ENCODE measurements around the gene FMN1.
"Not testable (repeated sequence)": the region's sequence is repeated elsewhere in the genome, so short reads cannot be mapped to it uniquely, and the experiment has no call there.

FMN1 gene

GRCh38 chr15:32977506-32977905 lies 217.0 kb downstream of the FMN1 start:
- DNase-seq (ENCODE audit: low read depth, low spot score): no peak

- no peak for DNase-seq (ENCODE audit: low read depth, low spot score)
These were observed 219.8 kb downstream of the FMN1 start for GRCh38 chr15:32974691-32975090.

- DNase-seq (ENCODE audit: low read depth, low spot score): no peak
These were observed 221.8 kb downstream of the FMN1 start for GRCh38 chr15:32972686-32973085.

- no peak for DNase-seq (ENCODE audit: low read depth, low spot score)
These were observed 223.7 kb downstream of the FMN1 start for GRCh38 chr15:32970847-32971246.

GRCh38 chr15:32967521-32967920 lies 227.0 kb downstream of the FMN1 start:
- no peak for DNase-seq (ENCODE audit: low read depth, low spot score)

- no peak for DNase-seq (ENCODE audit: low read depth, low spot score)
These were observed 228.0 kb downstream of the FMN1 start for GRCh38 chr15:32966512-32966911.

- no peak for DNase-seq (ENCODE audit: low read depth, low spot score)
These were observed 228.6 kb downstream of the FMN1 start for GRCh38 chr15:32965897-32966296.

GRCh38 chr15:32959077-32959476 lies 235.4 kb downstream of the FMN1 start:
- DNase-seq (ENCODE audit: low read depth, low spot score): no peak

- DNase-seq (ENCODE audit: low read depth, low spot score): no peak
These were observed 237.3 kb downstream of the FMN1 start for GRCh38 chr15:32957219-32957618.

- DNase-seq (ENCODE audit: low read depth, low spot score): no peak
These were observed 237.8 kb downstream of the FMN1 start for GRCh38 chr15:32956711-32957110.

GRCh38 chr15:32956006-32956405 lies 238.5 kb downstream of the FMN1 start:
- DNase-seq (ENCODE audit: low read depth, low spot score): no peak

GRCh38 chr15:32953533-32953910 lies 241.0 kb downstream of the FMN1 start:
- no peak for DNase-seq (ENCODE audit: low read depth, low spot score)

GRCh38 chr15:32952901-32953532 lies 241.5 kb downstream of the FMN1 start:
- no peak for DNase-seq (ENCODE audit: low read depth, low spot score)

- no peak for DNase-seq (ENCODE audit: low read depth, low spot score)
These were observed 242.6 kb downstream of the FMN1 start for GRCh38 chr15:32951736-32952464.

GRCh38 chr15:32950051-32950450 lies 244.5 kb downstream of the FMN1 start:
- DNase-seq (ENCODE audit: low read depth, low spot score): not testable (repeated sequence)

GRCh38 chr15:32946210-32946609 lies 248.3 kb downstream of the FMN1 start:
- no peak for DNase-seq (ENCODE audit: low read depth, low spot score)

- DNase-seq (ENCODE audit: low read depth, low spot score): no peak
These were observed 250.1 kb downstream of the FMN1 start for GRCh38 chr15:32944431-32944830.

GRCh38 chr15:32943711-32944110 lies 250.8 kb downstream of the FMN1 start:
- DNase-seq (ENCODE audit: low read depth, low spot score): no peak

- DNase-seq (ENCODE audit: low read depth, low spot score): no peak
These were observed 252.1 kb downstream of the FMN1 start for GRCh38 chr15:32942401-32942841.

GRCh38 chr15:32941823-32942222 lies 252.7 kb downstream of the FMN1 start:
- DNase-seq (ENCODE audit: low read depth, low spot score): no peak

GRCh38 chr15:32936976-32937375 lies 257.5 kb downstream of the FMN1 start:
- no peak for DNase-seq (ENCODE audit: low read depth, low spot score)

GRCh38 chr15:32936283-32936918 lies 258.1 kb downstream of the FMN1 start:
- DNase-seq (ENCODE audit: low read depth, low spot score): no peak

- DNase-seq (ENCODE audit: low read depth, low spot score): no peak
These were observed 259.4 kb downstream of the FMN1 start for GRCh38 chr15:32935139-32935538.

All from activated naive CD8-positive, alpha-beta T cell treated with anti-CD3 and anti-CD28 coated beads, Interleukin-2, amount 50 U/mL, for 16 hours (primary cell).